ENCODE measurements around the gene CFC1.
"Not testable (repeated sequence)": the region's sequence is repeated elsewhere in the genome, so short reads cannot be mapped to it uniquely, and the experiment has no call there.

CFC1 gene

GRCh38 chr2:130597994-130598393 lies 1.4 kb downstream of the CFC1 start:
- not testable (repeated sequence) for H3K36me3 ChIP-seq (ENCODE audit: insufficient read depth, low read length); H3K9me3 ChIP-seq (ENCODE audit: insufficient read depth, low read depth, low read length); H3K27me3 ChIP-seq (ENCODE audit: insufficient read depth, low read length); H3K9ac ChIP-seq (ENCODE audit: low read depth, low read length); H3K4me3 ChIP-seq (ENCODE audit: low read length); H3K4me1 ChIP-seq (ENCODE audit: insufficient read depth, low read length); H3K27ac ChIP-seq (ENCODE audit: low read depth, low read length)
- no CpG with 5 or more reads among the region's 22 CpGs for WGBS

DNA sequence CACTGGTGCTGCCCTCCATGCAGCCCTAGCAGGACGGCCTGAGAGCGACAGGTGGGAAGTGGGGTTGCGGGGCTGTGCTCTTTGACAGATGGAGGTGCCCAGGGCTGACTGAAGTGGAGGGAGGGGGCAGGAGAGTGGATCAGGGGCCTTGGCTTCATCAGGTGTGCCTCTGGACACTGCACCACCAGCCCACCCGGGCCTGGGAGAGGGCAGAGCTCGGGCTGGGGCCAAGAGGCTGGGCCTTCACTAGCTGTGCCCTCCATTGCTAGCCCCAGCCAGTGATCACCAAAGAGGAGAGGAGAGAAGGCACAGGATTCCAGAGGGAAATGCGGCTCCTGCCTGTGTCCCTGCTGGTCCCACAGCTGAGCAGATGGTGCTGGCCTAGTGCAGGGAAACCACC lies 2.6 kb downstream of the CFC1 start:
- H3K4me3 ChIP-seq (ENCODE audit: low read length); H3K9ac ChIP-seq (ENCODE audit: low read depth, low read length); H3K27ac ChIP-seq (ENCODE audit: low read depth, low read length); H3K36me3 ChIP-seq (ENCODE audit: insufficient read depth, low read length); H3K4me1 ChIP-seq (ENCODE audit: insufficient read depth, low read length); H3K9me3 ChIP-seq (ENCODE audit: insufficient read depth, low read depth, low read length); H3K27me3 ChIP-seq (ENCODE audit: insufficient read depth, low read length): not testable (repeated sequence)
- WGBS, result 75% methylated on average over 1 of the region's 6 CpGs

DNA sequence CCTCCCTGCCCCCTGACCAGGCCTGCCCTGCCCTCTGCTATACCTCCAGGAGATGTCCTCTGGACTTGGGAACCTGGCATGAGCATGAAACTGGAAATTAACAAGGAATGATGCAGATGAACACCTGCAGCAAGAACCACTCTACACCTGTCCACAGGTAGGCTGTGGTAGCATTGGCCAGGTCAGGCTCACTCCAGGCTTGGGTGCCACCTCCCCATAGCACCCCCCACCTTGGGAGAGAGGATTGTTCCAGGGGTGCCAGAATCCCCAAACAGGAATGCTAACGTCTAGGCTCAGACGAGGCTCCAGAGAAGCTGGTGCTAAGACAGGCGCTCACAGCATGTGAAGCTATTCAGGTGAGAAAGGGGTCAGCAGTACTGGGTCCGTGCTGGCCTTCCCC lies 5.4 kb downstream of the CFC1 start:
- H3K9me3 ChIP-seq (ENCODE audit: insufficient read depth, low read depth, low read length); H3K27ac ChIP-seq (ENCODE audit: low read depth, low read length); H3K36me3 ChIP-seq (ENCODE audit: insufficient read depth, low read length); H3K4me3 ChIP-seq (ENCODE audit: low read length); H3K9ac ChIP-seq (ENCODE audit: low read depth, low read length); H3K27me3 ChIP-seq (ENCODE audit: insufficient read depth, low read length); H3K4me1 ChIP-seq (ENCODE audit: insufficient read depth, low read length): not testable (repeated sequence)
- WGBS, result no CpG with 5 or more reads among the region's 4 CpGs

DNA sequence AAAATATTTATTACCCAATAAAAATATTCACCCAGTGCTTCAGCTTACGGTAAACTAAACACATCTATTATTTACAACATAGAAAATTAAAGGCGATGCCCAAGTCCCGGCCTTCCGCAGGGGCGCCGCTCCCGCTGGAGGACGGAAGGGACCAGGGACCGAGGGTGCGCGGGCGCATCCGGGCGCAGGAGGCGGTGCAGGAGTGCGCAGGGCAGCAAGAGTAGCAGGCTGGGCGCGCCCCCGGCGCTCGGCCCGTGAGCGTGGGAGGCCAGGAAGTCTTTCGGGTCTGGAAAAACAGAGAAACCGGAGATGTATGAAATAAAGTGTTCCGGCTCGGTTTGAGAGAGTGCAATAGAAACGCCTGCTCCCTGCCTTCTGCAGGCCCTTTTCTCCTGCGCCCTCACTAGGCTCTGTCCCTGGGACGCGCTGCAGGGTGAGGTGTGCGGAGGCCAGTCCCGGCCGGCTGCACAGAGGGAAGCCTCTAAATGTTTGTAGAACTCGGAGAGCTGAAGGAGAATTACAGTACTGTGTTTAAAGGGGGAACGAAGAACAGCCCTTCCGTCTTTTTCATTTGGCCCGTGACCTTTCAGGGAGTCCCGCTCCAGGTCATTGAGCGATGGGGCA lies 6.5 kb downstream of the CFC1 start:
- not testable (repeated sequence) for H3K27ac ChIP-seq (ENCODE audit: low read depth, low read length)
- WGBS, result 82% methylated on average over 6 of the region's 40 CpGs

DNA sequence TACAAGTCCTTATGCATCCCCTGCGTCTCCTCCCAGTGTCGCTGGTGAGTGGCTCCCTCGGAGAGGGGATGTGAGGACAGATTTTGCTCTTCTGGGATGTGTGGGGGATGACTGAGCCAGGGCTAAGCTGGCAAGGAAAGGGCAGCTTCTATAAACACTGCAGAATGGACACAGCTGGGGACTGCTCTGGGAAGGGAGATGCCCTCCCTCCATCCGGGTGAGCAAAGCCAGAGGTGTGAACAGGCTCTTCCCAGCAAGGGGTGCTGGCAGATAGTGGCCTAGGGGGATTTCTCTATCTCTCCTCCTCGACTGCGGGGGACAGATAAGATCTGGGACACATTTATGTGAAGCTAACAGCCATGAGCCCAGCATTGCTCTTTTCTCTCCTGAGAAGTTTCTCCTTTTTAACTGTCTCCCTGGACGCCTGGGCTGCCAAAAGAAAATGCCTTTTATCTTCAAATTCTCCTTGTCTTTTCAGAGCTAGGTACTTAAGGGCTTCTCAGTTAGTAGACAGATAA lies 8.5 kb downstream of the CFC1 start:
- not testable (repeated sequence) for H3K9ac ChIP-seq (ENCODE audit: low read depth, low read length); H3K27ac ChIP-seq (ENCODE audit: low read depth, low read length); H3K27me3 ChIP-seq (ENCODE audit: insufficient read depth, low read length); H3K36me3 ChIP-seq (ENCODE audit: insufficient read depth, low read length); H3K4me3 ChIP-seq (ENCODE audit: low read length); H3K4me1 ChIP-seq (ENCODE audit: insufficient read depth, low read length); H3K9me3 ChIP-seq (ENCODE audit: insufficient read depth, low read depth, low read length)
- 66% methylated on average over 5 of the region's 7 CpGs for WGBS

More for the DNA sequence above, 6.5 kb downstream of the CFC1 start:
- not testable (repeated sequence) for H3K4me1 ChIP-seq (ENCODE audit: insufficient read depth, low read length); H3K4me3 ChIP-seq (ENCODE audit: low read length); H3K27me3 ChIP-seq (ENCODE audit: insufficient read depth, low read length); H3K9me3 ChIP-seq (ENCODE audit: insufficient read depth, low read depth, low read length); H3K9ac ChIP-seq (ENCODE audit: low read depth, low read length); H3K36me3 ChIP-seq (ENCODE audit: insufficient read depth, low read length)

DNA sequence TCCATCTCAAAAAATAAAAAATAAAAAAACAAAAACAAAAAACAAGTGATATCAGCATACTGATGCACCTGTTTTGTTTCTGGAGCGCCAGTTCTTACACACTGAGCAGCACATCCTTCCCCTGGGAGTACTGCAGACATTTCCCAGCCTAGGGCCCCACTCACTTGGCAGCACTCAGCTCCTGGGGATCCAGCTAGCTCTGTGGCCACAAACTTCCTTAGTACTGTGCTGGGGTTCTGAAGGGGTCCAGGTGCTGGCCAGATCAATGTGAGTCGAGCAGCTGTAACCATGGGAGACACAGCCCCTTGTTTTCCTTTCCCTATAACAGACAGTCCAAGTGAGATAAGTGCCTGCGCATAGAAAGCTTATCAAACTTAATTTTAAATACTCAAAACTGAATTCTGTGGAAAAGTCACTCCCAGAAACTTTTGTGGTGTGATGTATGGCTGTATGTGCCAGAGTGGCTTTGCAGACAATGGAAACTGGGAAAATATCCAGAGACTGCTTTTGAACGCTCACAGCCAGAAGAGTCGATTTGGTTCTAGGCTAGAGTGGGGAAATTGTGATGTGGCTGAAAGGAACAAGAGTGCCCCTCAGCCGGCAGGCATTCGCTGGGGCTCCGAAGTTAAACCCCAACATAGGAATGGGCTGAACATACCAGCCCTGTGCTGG lies 9.1 kb downstream of the CFC1 start:
- not testable (repeated sequence) for H3K4me3 ChIP-seq (ENCODE audit: low read length); H3K4me1 ChIP-seq (ENCODE audit: insufficient read depth, low read length); H3K36me3 ChIP-seq (ENCODE audit: insufficient read depth, low read length); H3K27ac ChIP-seq (ENCODE audit: low read depth, low read length); H3K27me3 ChIP-seq (ENCODE audit: insufficient read depth, low read length); H3K9me3 ChIP-seq (ENCODE audit: insufficient read depth, low read depth, low read length); H3K9ac ChIP-seq (ENCODE audit: low read depth, low read length)
- 84% methylated on average over 3 of the region's 8 CpGs for WGBS

DNA sequence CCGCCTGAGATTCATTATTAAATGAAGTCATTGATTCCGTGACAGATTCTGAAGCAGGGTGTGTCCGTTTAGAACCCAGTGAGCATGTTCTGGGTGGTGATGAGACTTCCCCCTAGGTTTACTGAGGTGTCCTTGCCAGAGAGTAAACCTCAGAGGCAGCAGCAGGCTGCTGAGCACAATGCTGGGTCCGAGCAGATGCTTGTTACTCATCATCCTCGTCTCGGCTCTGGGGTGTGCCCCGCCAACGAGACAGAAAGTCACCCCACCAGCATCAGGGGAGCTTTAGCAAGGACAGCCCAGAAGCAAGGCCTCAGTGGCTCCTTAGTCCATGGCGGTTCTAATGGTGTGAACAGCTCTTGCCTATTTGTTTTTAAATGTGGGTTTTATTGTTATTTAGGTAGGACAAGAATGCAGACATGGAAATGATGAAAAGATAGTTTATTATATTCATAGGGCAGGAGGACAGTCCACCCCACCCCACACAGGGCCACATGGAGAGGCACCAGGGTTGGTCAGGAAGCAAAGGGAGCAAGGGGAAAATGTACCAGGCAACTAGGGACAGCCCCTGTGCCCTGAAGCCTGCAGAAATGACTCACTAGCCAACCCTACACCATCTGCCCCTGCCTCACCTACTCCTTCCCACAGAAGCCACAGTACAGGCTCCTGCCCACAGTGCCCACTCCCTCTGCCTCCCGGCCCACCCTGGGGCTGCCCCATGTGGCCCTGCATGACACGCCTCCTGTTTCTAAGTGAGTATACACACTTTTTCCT lies 10.5 kb downstream of the CFC1 start:
- H3K9ac ChIP-seq (ENCODE audit: low read depth, low read length); H3K36me3 ChIP-seq (ENCODE audit: insufficient read depth, low read length); H3K4me1 ChIP-seq (ENCODE audit: insufficient read depth, low read length); H3K27me3 ChIP-seq (ENCODE audit: insufficient read depth, low read length); H3K9me3 ChIP-seq (ENCODE audit: insufficient read depth, low read depth, low read length); H3K27ac ChIP-seq (ENCODE audit: low read depth, low read length); H3K4me3 ChIP-seq (ENCODE audit: low read length): not testable (repeated sequence)
- WGBS, result no CpG with 5 or more reads among the region's 11 CpGs

DNA sequence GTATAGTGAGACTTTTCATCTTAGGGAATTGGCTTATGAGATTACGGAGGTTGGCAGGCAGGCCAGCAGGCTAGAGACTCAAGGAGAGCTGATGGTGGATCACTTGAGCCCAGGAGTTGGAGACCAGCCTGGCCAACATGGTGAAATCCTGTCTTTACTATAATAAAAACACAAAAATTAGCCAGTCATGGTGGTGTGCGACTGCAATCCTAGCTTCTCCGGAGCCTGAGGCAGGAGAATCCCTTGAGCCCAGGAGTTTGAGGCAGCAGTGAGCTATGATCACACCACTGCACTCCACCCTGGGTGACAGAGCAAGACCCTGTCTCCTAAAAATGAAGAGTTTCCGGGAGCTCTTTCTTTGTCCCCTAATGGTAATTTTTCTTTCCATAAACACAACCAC lies 14.6 kb downstream of the CFC1 start:
- H3K27me3 ChIP-seq (ENCODE audit: insufficient read depth, low read length); H3K27ac ChIP-seq (ENCODE audit: low read depth, low read length); H3K4me1 ChIP-seq (ENCODE audit: insufficient read depth, low read length); H3K4me3 ChIP-seq (ENCODE audit: low read length); H3K9ac ChIP-seq (ENCODE audit: low read depth, low read length); H3K36me3 ChIP-seq (ENCODE audit: insufficient read depth, low read length); H3K9me3 ChIP-seq (ENCODE audit: insufficient read depth, low read depth, low read length): not testable (repeated sequence)
- WGBS, result 100% methylated on average over 1 of the region's 4 CpGs

DNA sequence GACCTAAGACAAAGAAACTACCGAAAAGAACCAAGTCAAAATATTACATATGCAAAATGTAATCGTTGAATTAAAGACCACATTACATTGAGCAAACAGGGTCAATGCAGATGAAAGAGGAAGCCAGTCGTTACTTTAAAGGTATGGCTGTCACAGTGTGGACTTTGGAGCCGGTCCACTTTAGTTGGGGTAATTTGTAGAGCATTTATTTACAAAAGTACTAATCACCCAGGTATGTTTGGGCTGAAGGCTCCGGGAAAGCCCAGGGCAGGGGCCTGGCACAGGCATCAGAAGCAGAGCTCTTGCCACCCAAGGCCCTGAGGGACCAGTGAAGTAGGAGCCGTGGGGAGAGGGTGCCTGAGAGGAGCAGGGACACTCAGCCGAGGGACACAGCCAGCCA lies 15.8 kb downstream of the CFC1 start:
- not testable (repeated sequence) for H3K9me3 ChIP-seq (ENCODE audit: insufficient read depth, low read depth, low read length); H3K27me3 ChIP-seq (ENCODE audit: insufficient read depth, low read length); H3K36me3 ChIP-seq (ENCODE audit: insufficient read depth, low read length); H3K4me1 ChIP-seq (ENCODE audit: insufficient read depth, low read length); H3K27ac ChIP-seq (ENCODE audit: low read depth, low read length); H3K9ac ChIP-seq (ENCODE audit: low read depth, low read length); H3K4me3 ChIP-seq (ENCODE audit: low read length)
- no CpG with 5 or more reads among the region's 7 CpGs for WGBS

- WGBS, result 100% methylated on average over 1 of the region's 7 CpGs
Observed at GRCh38 chr2:130582970-130583369, 16.4 kb downstream of the CFC1 start.

GRCh38 chr2:130581491-130581890 lies 17.9 kb downstream of the CFC1 start:
- not testable (repeated sequence) for H3K9ac ChIP-seq (ENCODE audit: low read depth, low read length); H3K4me3 ChIP-seq (ENCODE audit: low read length); H3K27ac ChIP-seq (ENCODE audit: low read depth, low read length); H3K9me3 ChIP-seq (ENCODE audit: insufficient read depth, low read depth, low read length); H3K36me3 ChIP-seq (ENCODE audit: insufficient read depth, low read length); H3K27me3 ChIP-seq (ENCODE audit: insufficient read depth, low read length); H3K4me1 ChIP-seq (ENCODE audit: insufficient read depth, low read length)
- 88% methylated on average over 3 of the region's 7 CpGs for WGBS

More at GRCh38 chr2:130582970-130583369, 16.4 kb downstream of the CFC1 start:
- not testable (repeated sequence) for H3K27me3 ChIP-seq (ENCODE audit: insufficient read depth, low read length); H3K36me3 ChIP-seq (ENCODE audit: insufficient read depth, low read length); H3K9ac ChIP-seq (ENCODE audit: low read depth, low read length); H3K27ac ChIP-seq (ENCODE audit: low read depth, low read length); H3K9me3 ChIP-seq (ENCODE audit: insufficient read depth, low read depth, low read length); H3K4me3 ChIP-seq (ENCODE audit: low read length); H3K4me1 ChIP-seq (ENCODE audit: insufficient read depth, low read length)
